Colonic mucosa (tissue), 4 donors: ENCODE results near the gene CD80. TPM values are rescaled to one million over a fixed set of nuclear protein-coding genes. Genes with fewer than 3 reads are reported as not detected.
"Not testable (repeated sequence)": the region's sequence is repeated elsewhere in the genome, so short reads cannot be mapped to it uniquely, and the experiment has no call there.

Experiments
- DNase-seq: peaks from one replicate; pipeline ENCODE4 v3.0.0-alpha.2; 2020
- H3K27ac ChIP-seq: fragments of 200-600 bp; one replicate; pipeline ENCODE4 v1.8.0; 2021
- H3K27me3 ChIP-seq: fragments of 200-600 bp; one replicate; pipeline ENCODE4 v1.8.0; 2021
- H3K36me3 ChIP-seq: fragments of 200-600 bp; one replicate; pipeline ENCODE4 v1.8.0; 2021
- H3K4me1 ChIP-seq: fragments of 200-600 bp; one replicate; pipeline ENCODE4 v1.8.0; 2021; ENCODE audit warnings: mild to moderate bottlenecking
- H3K4me3 ChIP-seq: fragments of 200-600 bp; one replicate; pipeline ENCODE4 v1.8.0; 2021
- H3K9ac ChIP-seq, 2 donors: one replicate each; pipeline ENCODE4 v1.7.0; 2013; ENCODE audit warnings: control low read depth in 2 of 2, low read depth in 2 of 2, low read length in 2 of 2
- H3K9me3 ChIP-seq: fragments of 200-600 bp; one replicate; pipeline ENCODE4 v1.8.0; 2021
- CTCF ChIP-seq: fragments of 200-600 bp; IDR thresholded peaks from one replicate; pipeline ENCODE4 v1.8.0; 2022; ENCODE audit warnings: antibody characterized with exemption, mild to moderate bottlenecking
- intact Hi-C: fragments of 100-400 bp; cut with DNase I; formaldehyde crosslinking; loops from one replicate; pipeline ENCODE4 v1.14.1; 2022
- total RNA-seq, 2 donors: library from RNA; stranded (reverse); fragmentation: NEBNext Ultra II Directional in 1 of 2; extraction: Animal tissue kit (Norgen Biotek cat#: 25700) in 1 of 2; gene quantifications; one replicate each; pipeline ENCODE4 v1.2.1, GENCODE V29; 2021
- donor health status: healthy.
- donor health status: DM: no; HTN: no; CAD: no.
- donor health status: DM: no; HTN: no; CAD: no.

Gene CD80
- total RNA-seq, 2 donors from 2014 or later = 0.29 to 0.30 TPM

GRCh38 chr3:119571230-119571629 lies 11.8 kb upstream of the CD80 start:
- Histone ChIP-seq H3K9me3 (no peaks in the 10 kb centered on the region), H3K27ac (no peak overlapping the region), H3K4me3 (no peak overlapping the region), H3K27me3 (no peaks in the 10 kb centered on the region), H3K9ac (no peak overlapping the region), H3K4me1 (no peaks in the 10 kb centered on the region), H3K36me3 (no peaks in the 10 kb centered on the region)
- intact Hi-C loops = no loop called here
- no peak for DNase-seq
- no peak for TF ChIP-seq CTCF

- Histone ChIP-seq H3K4me1 (no peaks in the 10 kb centered on the region), H3K27ac (no peak overlapping the region), H3K4me3 (no peak overlapping the region), H3K36me3 (no peaks in the 10 kb centered on the region), H3K27me3 (no peaks in the 10 kb centered on the region), H3K9ac (no peak overlapping the region), H3K9me3 (no peaks in the 10 kb centered on the region)
- TF ChIP-seq CTCF = no peak
- no peak for DNase-seq
- intact Hi-C loops = no loop called here
Observed at GRCh38 chr3:119570229-119570628, 10.8 kb upstream of the CD80 start.

GRCh38 chr3:119569156-119569555 lies 9.7 kb upstream of the CD80 start:
- no peak for DNase-seq
- Histone ChIP-seq H3K9me3 (no peaks in the 10 kb centered on the region), H3K4me1 (no peaks in the 10 kb centered on the region), H3K4me3 (no peak overlapping the region), H3K27me3 (no peaks in the 10 kb centered on the region), H3K36me3 (no peaks in the 10 kb centered on the region), H3K9ac (no peak overlapping the region), H3K27ac (no peak overlapping the region)
- no peak for TF ChIP-seq CTCF
- intact Hi-C loops = no loop called here

GRCh38 chr3:119563334-119563733 lies 3.9 kb upstream of the CD80 start:
- H3K9me3 ChIP-seq, H3K4me3 ChIP-seq, H3K9ac ChIP-seq, H3K36me3 ChIP-seq, H3K27ac ChIP-seq, H3K4me1 ChIP-seq, intact Hi-C loops, DNase-seq, H3K27me3 ChIP-seq: not testable (repeated sequence)

- H3K36me3 ChIP-seq = no peaks in the 10 kb centered on the region
- H3K9ac ChIP-seq = peak overlapping the region in 1 of 2 donors; percentile 26
- H3K27ac ChIP-seq = no peak overlapping the region
- H3K4me1 ChIP-seq = no peaks in the 10 kb centered on the region
- no peaks in the 10 kb centered on the region for H3K27me3 ChIP-seq
- no peak for DNase-seq
- no peak overlapping the region for H3K4me3 ChIP-seq
- intact Hi-C loops = no loop called here
- TF ChIP-seq CTCF = no peak
- no peaks in the 10 kb centered on the region for H3K9me3 ChIP-seq
Observed at GRCh38 chr3:119562307-119562961, 3.0 kb upstream of the CD80 start.

GRCh38 chr3:119560160-119560559 lies 746 bp upstream of the CD80 start:
- no peak overlapping the region for H3K4me3 ChIP-seq
- intact Hi-C loops = no loop called here
- no peaks in the 10 kb centered on the region for H3K4me1 ChIP-seq
- no peak for DNase-seq
- no peaks in the 10 kb centered on the region for H3K36me3 ChIP-seq
- H3K27ac ChIP-seq = no peak overlapping the region
- H3K9me3 ChIP-seq = no peaks in the 10 kb centered on the region
- H3K27me3 ChIP-seq = no peaks in the 10 kb centered on the region
- no peak for TF ChIP-seq CTCF
- no peak overlapping the region for H3K9ac ChIP-seq
